ENCODE measurements around the gene SLC30A3. TPM values are rescaled to one million over a fixed set of nuclear protein-coding genes. Genes with fewer than 3 reads are reported as not detected.

SLC30A3 gene
- polyA plus RNA-seq, 1 donor from 2014 or later: not detected

- no peaks in the 10 kb centered on the region for H3F3A ChIP-seq (ENCODE audit: insufficient read depth, low read length, poor library complexity, severe bottlenecking)
- H3K9me3 ChIP-seq (ENCODE audit: low read length): no peaks in the 10 kb centered on the region
- H3K4me2 ChIP-seq (ENCODE audit: low read length): no peak overlapping the region
- no peaks in the 10 kb centered on the region for H3K27me3 ChIP-seq (ENCODE audit: insufficient read depth, low read depth, low read length)
- H4K20me1 ChIP-seq (ENCODE audit: insufficient read depth): no peaks in the 10 kb centered on the region
- TF ChIP-seq EZH2 (IDR thresholded peaks at IDR 0.05; ENCODE audit: borderline replicate concordance, insufficient read depth, low read length, poor library complexity, severe bottlenecking) (no peak), RAD21 (conservative IDR thresholded peaks at IDR 0.05) (no peak), MXI1 (conservative IDR thresholded peaks at IDR 0.05; ENCODE audit: poor library complexity, severe bottlenecking) (no peak)
- no peaks in the 10 kb centered on the region for H3K36me3 ChIP-seq (ENCODE audit: insufficient read depth, low read length)
- H3K9ac ChIP-seq (ENCODE audit: low read length): no peak overlapping the region
- H3K4me3 ChIP-seq (ENCODE audit: low read length): no peak overlapping the region
- H3K9me2 ChIP-seq (ENCODE audit: insufficient read depth, low read length): no peaks in the 10 kb centered on the region
- H2AFZ ChIP-seq (ENCODE audit: low read depth, low read length): no peak overlapping the region
- no peaks in the 10 kb centered on the region for H3K79me2 ChIP-seq (replicated peaks; ENCODE audit: insufficient read depth, low read length)
- no peak overlapping the region for H3K27ac ChIP-seq (ENCODE audit: low read length)
Measured at GRCh38 chr2:27281442-27281841, 18.6 kb upstream of the SLC30A3 start.

GRCh38 chr2:27280826-27281225, 18.0 kb upstream of the SLC30A3 start:
- Histone ChIP-seq H2AFZ (ENCODE audit: low read depth, low read length) (no peak overlapping the region), H3F3A (ENCODE audit: insufficient read depth, low read length, poor library complexity, severe bottlenecking) (no peaks in the 10 kb centered on the region), H3K36me3 (ENCODE audit: insufficient read depth, low read length) (no peaks in the 10 kb centered on the region), H3K4me2 (ENCODE audit: low read length) (no peak overlapping the region), H3K4me3 (ENCODE audit: low read length) (no peak overlapping the region), H3K79me2 (replicated peaks; ENCODE audit: insufficient read depth, low read length) (no peaks in the 10 kb centered on the region), H3K9ac (ENCODE audit: low read length) (no peak overlapping the region), H3K9me3 (ENCODE audit: low read length) (no peaks in the 10 kb centered on the region), H3K9me2 (ENCODE audit: insufficient read depth, low read length) (no peaks in the 10 kb centered on the region), H3K27ac (ENCODE audit: low read length) (no peak overlapping the region), H3K27me3 (ENCODE audit: insufficient read depth, low read depth, low read length) (no peaks in the 10 kb centered on the region), H4K20me1 (ENCODE audit: insufficient read depth) (no peaks in the 10 kb centered on the region)
- TF ChIP-seq SMC3 (conservative IDR thresholded peaks at IDR 0.05; ENCODE audit: poor library complexity) (no peak), REST (IDR thresholded peaks at IDR 0.05; ENCODE audit: borderline replicate concordance) (no peak), CTCF (IDR thresholded peaks at IDR 0.05; ENCODE audit: poor library complexity, severe bottlenecking) (no peak), MXI1 (conservative IDR thresholded peaks at IDR 0.05; ENCODE audit: poor library complexity, severe bottlenecking) (no peak), EP300 (conservative IDR thresholded peaks at IDR 0.05; ENCODE audit: poor library complexity, severe bottlenecking) (no peak), EZH2 (IDR thresholded peaks at IDR 0.05; ENCODE audit: borderline replicate concordance, insufficient read depth, low read length, poor library complexity, severe bottlenecking) (no peak), POLR2AphosphoS5 (IDR thresholded peaks at IDR 0.05) (no peak), RAD21 (conservative IDR thresholded peaks at IDR 0.05) (no peak), TAF1 (IDR thresholded peaks at IDR 0.05; ENCODE audit: low read depth) (no peak)

GRCh38 chr2:27278010-27278409, 15.2 kb upstream of the SLC30A3 start:
- Histone ChIP-seq H3K9me3 (ENCODE audit: low read length) (no peaks in the 10 kb centered on the region), H3K27ac (ENCODE audit: low read length) (no peak overlapping the region), H3K4me3 (ENCODE audit: low read length) (no peak overlapping the region), H3F3A (ENCODE audit: insufficient read depth, low read length, poor library complexity, severe bottlenecking) (no peaks in the 10 kb centered on the region), H3K9me2 (ENCODE audit: insufficient read depth, low read length) (no peaks in the 10 kb centered on the region), H3K4me2 (ENCODE audit: low read length) (no peak overlapping the region), H3K79me2 (replicated peaks; ENCODE audit: insufficient read depth, low read length) (no peaks in the 10 kb centered on the region), H3K36me3 (ENCODE audit: insufficient read depth, low read length) (no peaks in the 10 kb centered on the region), H3K27me3 (ENCODE audit: insufficient read depth, low read depth, low read length) (no peaks in the 10 kb centered on the region), H4K20me1 (ENCODE audit: insufficient read depth) (no peaks in the 10 kb centered on the region), H3K9ac (ENCODE audit: low read length) (no peak overlapping the region), H2AFZ (ENCODE audit: low read depth, low read length) (no peak overlapping the region)
- no peak for TF ChIP-seq EZH2 (IDR thresholded peaks at IDR 0.05; ENCODE audit: borderline replicate concordance, insufficient read depth, low read length, poor library complexity, severe bottlenecking)
- TF ChIP-seq EP300 (conservative IDR thresholded peaks at IDR 0.05; ENCODE audit: poor library complexity, severe bottlenecking): no peak
- TF ChIP-seq RAD21 (conservative IDR thresholded peaks at IDR 0.05): no peak

All from neural cell (in vitro differentiated cells).